ENCODE measurements around the gene ART4. TPM values are rescaled to one million over a fixed set of nuclear protein-coding genes. Genes with fewer than 3 reads are reported as not detected.

The ART4 gene
- total RNA-seq, 2 donors from 2014 or later = 0.05 TPM; not detected in 1

DNA sequence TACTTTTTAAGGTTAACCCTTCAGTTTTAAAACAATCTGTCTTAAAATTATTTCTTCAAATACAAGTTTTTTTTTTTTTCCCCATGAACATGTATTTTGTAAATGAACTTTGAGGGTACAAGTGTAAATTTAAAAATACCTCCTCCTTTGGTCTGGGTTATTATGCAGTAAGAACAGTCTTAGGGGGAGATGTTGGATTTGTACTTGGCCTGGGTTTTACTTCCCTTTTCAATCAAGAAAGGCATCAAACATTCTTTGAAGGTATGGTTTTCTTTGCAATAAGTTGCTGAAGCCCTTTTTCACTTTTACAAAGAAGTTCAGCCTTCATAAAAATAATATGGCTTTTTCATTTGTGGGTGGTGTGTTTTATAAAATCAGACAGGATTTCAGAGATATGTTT lies 60.6 kb downstream of the ART4 start:
- Mint-ChIP-seq H3K36me3 (ENCODE audit: low read depth) (peaks cover 4% of the 10 kb centered on the region), H3K4me1 (peaks cover 11% of the 10 kb centered on the region), H3K4me3 (no peak overlapping the region), H3K27ac (no peak overlapping the region), H3K27me3 (no peaks in the 10 kb centered on the region)
- ATAC-seq (no peak), DNase-seq (no peak)
- no peaks in the 10 kb centered on the region for H3K9me3 ChIP-seq (ENCODE audit: control insufficient read depth, low read length, poor library complexity, severe bottlenecking)

DNA sequence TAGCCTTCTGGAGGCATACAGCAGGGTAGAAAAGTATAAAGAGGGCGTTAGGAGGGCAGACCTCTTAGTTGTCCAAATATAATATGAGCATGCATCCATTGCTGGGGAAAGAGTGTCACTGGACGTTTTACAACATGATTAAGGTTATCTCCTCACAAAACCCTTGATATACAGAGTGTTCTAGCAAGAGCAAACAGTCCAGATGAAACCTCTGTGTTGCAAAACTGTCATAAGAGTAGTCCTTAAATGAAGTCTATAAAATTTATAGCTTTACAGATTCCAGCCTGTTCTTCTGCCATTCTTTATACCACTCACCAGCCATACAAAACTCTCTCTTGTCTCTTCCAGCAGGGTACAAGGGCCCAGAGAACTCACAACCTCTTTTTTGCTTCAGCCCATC lies 61.8 kb downstream of the ART4 start:
- Mint-ChIP-seq H3K4me1 (peaks cover 11% of the 10 kb centered on the region), H3K27me3 (no peaks in the 10 kb centered on the region), H3K36me3 (ENCODE audit: low read depth) (peaks cover 2% of the 10 kb centered on the region), H3K27ac (no peak overlapping the region), H3K4me3 (no peak overlapping the region)
- DNase-seq (no peak), ATAC-seq (no peak)
- H3K9me3 ChIP-seq (ENCODE audit: control insufficient read depth, low read length, poor library complexity, severe bottlenecking) = no peaks in the 10 kb centered on the region

DNA sequence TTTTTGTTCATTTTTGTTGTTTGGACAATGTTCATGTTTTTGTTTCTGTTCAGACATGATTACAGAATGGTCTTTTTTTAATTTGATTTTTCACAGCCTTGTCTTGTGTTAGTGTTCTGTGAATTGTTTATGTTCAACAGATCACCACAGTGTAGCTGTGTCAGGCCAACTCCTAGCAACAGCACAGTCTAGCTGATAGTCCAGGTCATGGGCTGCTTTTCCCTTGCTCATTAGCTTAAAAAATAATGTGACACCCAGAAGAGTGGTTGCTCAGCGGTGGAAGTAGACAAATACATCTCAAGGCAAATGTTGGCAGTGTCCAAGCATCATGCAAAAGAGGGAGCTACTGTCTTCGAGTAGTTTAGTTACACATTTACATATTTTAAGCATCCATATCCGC lies 62.5 kb downstream of the ART4 start:
- peaks cover 2% of the 10 kb centered on the region for H3K36me3 Mint-ChIP-seq (ENCODE audit: low read depth)

DNA sequence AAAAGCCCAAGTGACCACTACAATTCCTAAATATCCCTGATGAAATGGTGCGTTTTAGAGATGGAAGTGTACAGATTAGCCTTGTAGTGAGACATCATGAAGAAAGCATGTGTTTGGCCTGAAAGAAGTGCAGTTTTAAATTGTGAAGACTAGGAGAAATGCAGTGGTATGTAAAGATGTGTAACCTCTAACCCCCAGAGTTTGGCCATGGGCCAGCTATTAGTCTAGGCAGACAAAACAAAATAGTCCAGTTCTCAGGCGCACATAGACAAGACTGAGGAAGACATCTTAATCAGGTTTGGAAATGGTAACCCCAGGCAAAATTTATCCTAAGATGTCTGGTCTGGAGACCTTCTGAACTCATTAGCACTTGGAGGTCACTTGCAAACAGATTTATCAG lies 63.5 kb downstream of the ART4 start:
- no peak overlapping the region for H3K27ac Mint-ChIP-seq
- H3K4me3 Mint-ChIP-seq = no peak overlapping the region
- H3K4me1 Mint-ChIP-seq = peaks cover 26% of the 10 kb centered on the region
- no peaks in the 10 kb centered on the region for H3K27me3 Mint-ChIP-seq
- ATAC-seq (no peak), DNase-seq (no peak)
- no peaks in the 10 kb centered on the region for H3K9me3 ChIP-seq (ENCODE audit: control insufficient read depth, low read length, poor library complexity, severe bottlenecking)
- H3K36me3 Mint-ChIP-seq (ENCODE audit: low read depth) = peaks cover 2% of the 10 kb centered on the region

More for the DNA sequence above, 62.5 kb downstream of the ART4 start:
- ATAC-seq (no peak), DNase-seq (no peak)
- Mint-ChIP-seq H3K4me3 (no peak overlapping the region), H3K27ac (no peak overlapping the region), H3K4me1 (peaks cover 17% of the 10 kb centered on the region), H3K27me3 (no peaks in the 10 kb centered on the region)
- H3K9me3 ChIP-seq (ENCODE audit: control insufficient read depth, low read length, poor library complexity, severe bottlenecking) = no peaks in the 10 kb centered on the region

DNA sequence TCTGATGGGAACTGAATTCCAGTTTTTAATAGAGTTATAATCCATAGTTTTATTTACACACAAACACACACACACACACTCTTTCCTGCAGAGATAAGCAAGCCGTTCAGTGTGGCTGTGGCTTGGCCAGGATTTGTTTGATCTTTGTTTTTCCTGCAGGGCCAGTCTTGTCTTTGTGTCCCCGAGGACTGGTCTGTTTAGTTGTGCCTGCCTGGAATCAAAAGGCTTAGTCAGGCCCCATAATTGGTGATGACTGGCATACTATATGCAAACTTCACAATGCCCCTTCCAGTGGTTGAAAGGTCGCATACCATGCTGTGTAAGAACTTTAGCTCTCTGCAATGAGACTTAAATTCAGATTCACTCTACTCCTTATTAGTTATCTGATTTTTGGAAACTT lies 66.1 kb downstream of the ART4 start:
- no peak overlapping the region for H3K4me3 Mint-ChIP-seq
- no peaks in the 10 kb centered on the region for H3K27me3 Mint-ChIP-seq
- H3K4me1 Mint-ChIP-seq = peaks cover 35% of the 10 kb centered on the region
- H3K36me3 Mint-ChIP-seq (ENCODE audit: low read depth) = peaks cover 2% of the 10 kb centered on the region
- DNase-seq (no peak), ATAC-seq (no peak)
- no peaks in the 10 kb centered on the region for H3K9me3 ChIP-seq (ENCODE audit: control insufficient read depth, low read length, poor library complexity, severe bottlenecking)
- no peak overlapping the region for H3K27ac Mint-ChIP-seq

DNA sequence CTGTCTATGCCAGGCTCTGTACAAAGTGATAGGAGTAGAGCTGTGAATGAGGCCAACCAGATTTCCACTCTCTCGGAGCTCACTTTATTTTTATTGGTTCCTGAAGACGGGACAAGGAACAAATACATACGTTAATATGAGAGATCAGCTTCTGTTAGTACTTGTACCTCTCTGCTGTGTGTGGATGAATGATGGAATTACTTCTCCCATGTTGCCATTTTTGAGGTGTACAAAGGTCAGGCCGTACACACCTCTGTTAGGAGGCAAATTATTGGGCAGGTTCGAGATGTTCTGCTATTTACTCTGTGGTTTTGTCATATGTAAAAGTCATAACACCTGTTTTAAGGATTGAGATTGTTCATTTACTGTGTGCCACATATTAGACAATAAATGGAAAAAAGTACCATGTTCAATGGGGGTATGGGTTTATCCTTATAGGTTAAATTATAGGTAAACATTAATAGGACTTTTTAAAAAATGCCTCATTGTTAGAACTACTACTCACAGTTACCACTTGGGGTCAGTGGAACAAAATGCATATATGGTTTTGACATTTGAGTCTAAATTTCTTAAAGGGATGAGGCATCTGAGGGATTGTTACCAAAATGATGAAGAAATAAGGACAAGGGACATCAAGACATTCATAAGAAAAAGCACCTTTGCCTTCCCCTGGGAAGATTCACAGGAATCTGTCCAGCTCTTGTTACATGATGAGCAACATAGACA lies 66.9 kb downstream of the ART4 start:
- H3K4me1 Mint-ChIP-seq = peaks cover 35% of the 10 kb centered on the region
- ATAC-seq = no peak
- no peaks in the 10 kb centered on the region for H3K27me3 Mint-ChIP-seq
- no peak overlapping the region for H3K4me3 Mint-ChIP-seq
- no peaks in the 10 kb centered on the region for H3K9me3 ChIP-seq (ENCODE audit: control insufficient read depth, low read length, poor library complexity, severe bottlenecking)
- peaks cover 2% of the 10 kb centered on the region for H3K36me3 Mint-ChIP-seq (ENCODE audit: low read depth)
- no peak for DNase-seq
- no peak overlapping the region for H3K27ac Mint-ChIP-seq

DNA sequence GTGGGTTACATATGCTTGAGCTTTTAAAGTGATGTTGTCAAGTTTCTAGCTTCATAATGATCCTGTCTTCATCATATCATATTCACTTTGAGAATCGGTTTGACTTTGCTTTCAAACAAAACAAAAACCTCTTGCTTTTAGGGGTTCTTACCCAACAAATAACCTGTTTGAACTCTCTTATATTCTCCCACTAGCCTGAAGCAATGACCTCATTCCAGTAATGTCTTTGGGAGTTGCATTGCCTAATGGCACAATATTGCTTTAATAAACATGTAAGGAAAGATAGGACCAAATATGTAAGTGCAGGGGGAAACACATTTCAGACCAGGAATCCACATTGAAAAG lies 67.7 kb downstream of the ART4 start:
- Mint-ChIP-seq H3K27ac (peak overlapping the region; percentile 100), H3K4me1 (peaks cover 41% of the 10 kb centered on the region), H3K27me3 (no peaks in the 10 kb centered on the region), H3K4me3 (peak overlapping the region; percentile 99), H3K36me3 (ENCODE audit: low read depth) (peaks cover 2% of the 10 kb centered on the region)
- H3K9me3 ChIP-seq (ENCODE audit: control insufficient read depth, low read length, poor library complexity, severe bottlenecking) = no peaks in the 10 kb centered on the region
- ATAC-seq (no peak), DNase-seq (no peak)

Other genes starting within 250 kb of the ART4 start
- gene GUCY2C, start 146.9 kb downstream of the ART4 start, total RNA-seq = not detected
- 100 to 1,000 TPM; 124 to 129 TPM for gene WBP11, start 40.0 kb downstream of the ART4 start, total RNA-seq
- gene C12orf60, start 39.9 kb downstream of the ART4 start, total RNA-seq = under 1 TPM in 1 of 2 donors, not detected in 1; 0.27 TPM
- gene SMCO3, start 29.3 kb downstream of the ART4 start, total RNA-seq = not detected
- 1 to 10 TPM in 1 of 2 donors, not detected in 1; 1.7 TPM for gene MGP, start 42.3 kb upstream of the ART4 start, total RNA-seq
- gene ERP27, start 95.0 kb upstream of the ART4 start, total RNA-seq = 10 to 100 TPM in 1 of 2 donors, 1 to 10 TPM in 1; 9.9 to 14.9 TPM
- 100 to 1,000 TPM; 895 to 936 TPM for gene ARHGDIB, start 118.1 kb upstream of the ART4 start, total RNA-seq
- gene PDE6H, start 129.5 kb upstream of the ART4 start, total RNA-seq = not detected

Data from T-helper 17 cell (primary cell).